OCI-LY1 (cell line): ENCODE results near the gene PIWIL4.
"Not testable (repeated sequence)": the region's sequence is repeated elsewhere in the genome, so short reads cannot be mapped to it uniquely, and the experiment has no call there.

Source experiments
- H2AFZ ChIP-seq: fragments of 200-600 bp; sonication (generic), shearing (Covaris generic); 2 replicates; pipeline ENCODE4 v1.6.0; 2014; ENCODE audit warnings: antibody characterized with exemption, mild to moderate bottlenecking, low read length
- H3F3A ChIP-seq: fragments of 200-600 bp; sonication (generic), shearing (Covaris generic); 2 replicates; pipeline ENCODE4 v1.6.0; 2014; ENCODE audit warnings: mild to moderate bottlenecking, antibody characterized with exemption, low read length, moderate library complexity; ENCODE audit not compliant: insufficient read depth
- H3K27ac ChIP-seq: fragments of 200-600 bp; sonication (generic); 2 replicates; pipeline ENCODE4 v1.5.1; 2014; ENCODE audit warnings: low read length, mixed run types, mild to moderate bottlenecking, low read depth; ENCODE audit not compliant: poor library complexity, severe bottlenecking
- H3K27me3 ChIP-seq: fragments of 200-600 bp; sonication (generic); 2 replicates; pipeline ENCODE4 v1.6.0; 2014; ENCODE audit warnings: antibody characterized with exemption, mild to moderate bottlenecking, low read length, moderate library complexity; ENCODE audit not compliant: insufficient read depth
- H3K36me3 ChIP-seq: fragments of 200-600 bp; sonication (generic); 2 replicates; pipeline ENCODE4 v1.6.1; 2014; ENCODE audit warnings: mild to moderate bottlenecking, antibody characterized with exemption, low read length, moderate library complexity, mixed read lengths; ENCODE audit not compliant: insufficient read depth
- H3K4me1 ChIP-seq: fragments of 200-600 bp; sonication (generic); 2 replicates; pipeline ENCODE4 v1.5.1; 2014; ENCODE audit warnings: mild to moderate bottlenecking, low read length, moderate library complexity; ENCODE audit not compliant: insufficient read depth, severe bottlenecking
- H3K4me2 ChIP-seq: fragments of 200-600 bp; sonication (generic), shearing (Covaris generic); 2 replicates; pipeline ENCODE4 v1.6.1; 2014; ENCODE audit warnings: low read length
- H3K4me3 ChIP-seq: fragments of 200-600 bp; sonication (generic); 2 replicates; pipeline ENCODE4 v1.5.1; 2014; ENCODE audit warnings: low read length, low read depth, mild to moderate bottlenecking, mixed read lengths; ENCODE audit not compliant: poor library complexity, severe bottlenecking
- H3K79me2 ChIP-seq: fragments of 200-600 bp; shearing (Covaris generic); 2 replicates; pipeline ENCODE4 v1.6.1; 2016; ENCODE audit warnings: mixed run types, low read length, mixed read lengths; ENCODE audit not compliant: insufficient read depth
- H3K9ac ChIP-seq: fragments of 200-600 bp; sonication (generic), shearing (Covaris generic); 2 replicates; pipeline ENCODE4 v1.6.1; 2014; ENCODE audit warnings: mild to moderate bottlenecking, low read length, mixed read lengths
- H3K9me2 ChIP-seq: fragments of 200-600 bp; sonication (generic), shearing (Covaris generic); 2 replicates; pipeline ENCODE4 v1.6.1; 2014; ENCODE audit warnings: low read depth, mild to moderate bottlenecking, low read length, mixed read lengths
- H3K9me3 ChIP-seq: fragments of 200-600 bp; shearing (Covaris generic); 2 replicates; pipeline ENCODE4 v1.6.1; 2014; ENCODE audit warnings: low read length, mixed read lengths
- H4K20me1 ChIP-seq: fragments of 200-600 bp; sonication (generic), shearing (Covaris generic); 2 replicates; pipeline ENCODE4 v1.6.0; 2016; ENCODE audit warnings: mild to moderate bottlenecking, low read length; ENCODE audit not compliant: insufficient read depth
- CTCF ChIP-seq: fragments of 200-600 bp; sonication (generic), shearing (Covaris generic); IDR thresholded peaks from 2 replicates; pipeline ENCODE4 v1.5.1; 2017; ENCODE audit warnings: mild to moderate bottlenecking, antibody characterized with exemption, low read length, moderate library complexity, mixed read lengths
- EZH2 ChIP-seq: fragments of 200-600 bp; sonication (generic), shearing (Covaris generic); IDR thresholded peaks from 2 replicates; pipeline ENCODE4 v1.8.0; 2017; ENCODE audit warnings: borderline replicate concordance, mixed run types, mild to moderate bottlenecking, antibody characterized with exemption, low read length, moderate library complexity, mixed read lengths

The PIWIL4 gene

GRCh38 chr11:94604482-94604881 lies 37.3 kb downstream of the PIWIL4 start:
- Histone ChIP-seq H4K20me1 (no peaks in the 10 kb centered on the region), H3K4me1 (no peaks in the 10 kb centered on the region), H3K9me3 (no peaks in the 10 kb centered on the region), H3K9me2 (no peaks in the 10 kb centered on the region), H2AFZ (no peak overlapping the region), H3K27me3 (no peaks in the 10 kb centered on the region; the same call in 1 of the 2 replicates), H3K4me3 (no peak overlapping the region), H3F3A (no peaks in the 10 kb centered on the region), H3K4me2 (no peak overlapping the region), H3K79me2 (no peaks in the 10 kb centered on the region), H3K36me3 (no peaks in the 10 kb centered on the region), H3K27ac (no peak overlapping the region), H3K9ac (no peak overlapping the region)
- TF ChIP-seq CTCF (no peak), EZH2 (no peak)

GRCh38 chr11:94613120-94613519 lies 46.0 kb downstream of the PIWIL4 start:
- Histone ChIP-seq H3K27ac (no peak overlapping the region), H3K79me2 (no peaks in the 10 kb centered on the region), H3K4me3 (no peak overlapping the region), H3K9me3 (no peaks in the 10 kb centered on the region), H4K20me1 (no peaks in the 10 kb centered on the region), H3K9me2 (no peaks in the 10 kb centered on the region), H3K9ac (no peak overlapping the region), H3K27me3 (no peaks in the 10 kb centered on the region), H3F3A (no peaks in the 10 kb centered on the region), H3K4me2 (no peak overlapping the region), H3K36me3 (no peaks in the 10 kb centered on the region), H2AFZ (no peak overlapping the region), H3K4me1 (no peaks in the 10 kb centered on the region)
- TF ChIP-seq EZH2 (no peak), CTCF (no peak)

- Histone ChIP-seq H3K27ac (no peak overlapping the region), H3K9me2 (no peaks in the 10 kb centered on the region), H3K4me3 (no peak overlapping the region), H3K36me3 (no peaks in the 10 kb centered on the region), H3F3A (no peaks in the 10 kb centered on the region), H3K79me2 (no peaks in the 10 kb centered on the region), H3K9ac (no peak overlapping the region), H3K4me1 (no peaks in the 10 kb centered on the region), H3K4me2 (no peak overlapping the region), H3K9me3 (no peaks in the 10 kb centered on the region), H3K27me3 (no peaks in the 10 kb centered on the region), H4K20me1 (no peaks in the 10 kb centered on the region), H2AFZ (no peak overlapping the region)
- TF ChIP-seq CTCF: peak; percentile 76
- TF ChIP-seq EZH2: no peak
Measured at GRCh38 chr11:94623120-94623735, 56.1 kb downstream of the PIWIL4 start.

GRCh38 chr11:94625422-94625821 lies 58.3 kb downstream of the PIWIL4 start:
- H3K4me2 ChIP-seq, H3K9me3 ChIP-seq, H3K9ac ChIP-seq, H3F3A ChIP-seq, H4K20me1 ChIP-seq, H3K79me2 ChIP-seq, H3K27me3 ChIP-seq, H3K27ac ChIP-seq, H3K4me3 ChIP-seq, H3K9me2 ChIP-seq, H3K36me3 ChIP-seq, H3K4me1 ChIP-seq, H2AFZ ChIP-seq: not testable (repeated sequence)

DNA sequence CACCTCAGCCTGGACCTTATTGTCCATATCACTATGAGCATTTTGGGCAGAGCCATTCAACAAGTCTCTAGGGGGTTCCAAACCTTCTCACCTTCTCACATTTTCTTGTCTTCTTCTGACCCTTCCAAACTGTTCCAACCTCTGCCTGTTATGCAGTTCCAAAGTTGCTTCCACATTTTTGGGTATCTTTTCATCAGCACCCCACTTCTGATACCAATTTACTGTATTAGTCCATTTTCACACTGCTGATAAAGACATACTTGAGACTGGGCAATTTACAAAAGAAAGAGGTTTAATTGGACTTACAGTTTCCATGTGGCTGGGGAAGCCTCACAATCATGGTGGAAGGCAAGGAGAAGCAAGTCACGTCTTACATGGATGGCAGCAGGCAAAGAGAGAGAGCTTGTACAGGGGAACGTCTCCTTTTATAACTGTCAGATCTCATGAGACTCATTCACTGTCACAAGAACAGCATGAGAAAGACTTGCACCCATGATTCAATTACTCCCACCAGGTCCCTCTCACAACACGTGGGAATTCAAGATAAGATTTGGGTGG lies 59.9 kb downstream of the PIWIL4 start:
- H3K4me1 ChIP-seq, H2AFZ ChIP-seq, H3K36me3 ChIP-seq: not testable (repeated sequence)

More for the DNA sequence above, 59.9 kb downstream of the PIWIL4 start:
- not testable (repeated sequence) for H3K27me3 ChIP-seq, H3K79me2 ChIP-seq, H3K27ac ChIP-seq, H3K4me2 ChIP-seq, H3K4me3 ChIP-seq, H3K9me3 ChIP-seq, H3F3A ChIP-seq, H3K9me2 ChIP-seq, H4K20me1 ChIP-seq, H3K9ac ChIP-seq
